OCI-LY7 (cell line): Measurements from ENCODE around the gene GRM4. TPM values are rescaled to one million over a fixed set of nuclear protein-coding genes. Genes with fewer than 3 reads are reported as not detected.

ENCODE experiments used
- BruUV-seq: library from RNA; stranded (reverse); fragments of 400-500 nt; replicated peaks from 2 replicates; lab custom pipeline; 2021; lab: Mats Ljungman, UMichigan
- CTCF ChIA-PET: fragments of 300-600 bp; sonication (Branson Sonifier 250); formaldehyde crosslinking; loops from one replicate; lab custom pipeline; 2022; ENCODE audit warnings: antibody characterized with exemption; ENCODE audit not compliant: unreplicated experiment; lab: Charles Lee
- POLR2A ChIA-PET: fragments of 300-600 bp; sonication (Branson Sonifier 250); formaldehyde crosslinking; loops from one replicate; lab custom pipeline; 2022; ENCODE audit warnings: antibody characterized with exemption; lab: Charles Lee
- DNase-seq: peaks from one replicate; pipeline ENCODE4 v3.0.0-alpha.2; 2015; ENCODE audit warnings: low spot score
- H2AFZ ChIP-seq: fragments of 200-600 bp; sonication (generic), shearing (Covaris generic); 2 replicates; pipeline ENCODE4 v1.6.1; 2014; ENCODE audit warnings: mild to moderate bottlenecking, antibody characterized with exemption, low read length, moderate library complexity
- H3K27ac ChIP-seq: fragments of 200-600 bp; sonication (generic); 2 replicates; pipeline ENCODE4 v1.5.1; 2014; ENCODE audit warnings: mixed run types, low read depth, mild to moderate bottlenecking, moderate library complexity, low read length, inconsistent platforms; ENCODE audit not compliant: poor library complexity, severe bottlenecking
- H3K36me3 ChIP-seq: fragments of 200-600 bp; sonication (generic); 2 replicates; pipeline ENCODE4 v1.6.1; 2014; ENCODE audit warnings: mild to moderate bottlenecking, antibody characterized with exemption, low read length, moderate library complexity, mixed read lengths; ENCODE audit not compliant: insufficient read depth
- H3K4me1 ChIP-seq: fragments of 200-600 bp; sonication (generic); 2 replicates; pipeline ENCODE4 v1.5.1; 2014; ENCODE audit warnings: mild to moderate bottlenecking, low read length; ENCODE audit not compliant: insufficient read depth, poor library complexity, severe bottlenecking
- H3K4me2 ChIP-seq: fragments of 200-600 bp; sonication (generic); 2 replicates; pipeline ENCODE4 v1.6.1; 2014; ENCODE audit warnings: mild to moderate bottlenecking, low read length
- H3K4me3 ChIP-seq: fragments of 200-600 bp; sonication (generic); 2 replicates; pipeline ENCODE4 v1.5.1; 2014; ENCODE audit warnings: mild to moderate bottlenecking, low read depth, low read length; ENCODE audit not compliant: poor library complexity, severe bottlenecking
- H3K79me2 ChIP-seq: fragments of 200-600 bp; sonication (generic); 2 replicates; pipeline ENCODE4 v1.6.1; 2016; ENCODE audit warnings: low read depth, mild to moderate bottlenecking, low read length, moderate library complexity, mixed read lengths; ENCODE audit not compliant: insufficient read depth
- H3K9me2 ChIP-seq: fragments of 200-600 bp; sonication (generic); 2 replicates; pipeline ENCODE4 v1.6.1; 2016; ENCODE audit warnings: mild to moderate bottlenecking, low read length, mixed read lengths; ENCODE audit not compliant: insufficient read depth
- H3K9me3 ChIP-seq: fragments of 200-600 bp; sonication (generic); 2 replicates; pipeline ENCODE4 v1.6.1; 2014; ENCODE audit warnings: mild to moderate bottlenecking, mixed run types, low read length, mixed read lengths
- H4K20me1 ChIP-seq: fragments of 200-600 bp; sonication (generic); 2 replicates; pipeline ENCODE4 v1.6.1; 2014; ENCODE audit warnings: mild to moderate bottlenecking, antibody characterized with exemption, low read length, moderate library complexity, mixed read lengths; ENCODE audit not compliant: insufficient read depth
- EZH2phosphoT487 ChIP-seq: fragments of 200-600 bp; sonication (generic); IDR thresholded peaks from 2 replicates; pipeline ENCODE4 v1.6.1; 2018; ENCODE audit warnings: low read depth, borderline replicate concordance, mild to moderate bottlenecking, mixed run types, antibody characterized with exemption, low read length, moderate library complexity, mixed read lengths
- intact Hi-C: fragments of 100-400 bp; cut with micrococcal nuclease; formaldehyde crosslinking; loops from one replicate; pipeline ENCODE4 v1.10.0; 2022; ENCODE audit not compliant: unreplicated experiment
- total RNA-seq, 2 experiments: library from RNA; depleted of rRNA in 1 of 2; stranded (reverse); fragments of >200 nt in 1 of 2; shearing (Covaris generic) in 1 of 2; gene quantifications; 2 replicates each; pipeline ENCODE4 v1.2.3, GENCODE V29; 2014 to 2022
- TF ChIP-seq, protein P1 (sequence below): fragments of 200-600 bp; sonication (generic); conservative IDR thresholded peaks from 2 replicates; pipeline ENCODE4 v1.5.1; 2014; ENCODE audit warnings: mild to moderate bottlenecking, antibody characterized with exemption, low read length, moderate library complexity, mixed read lengths

Gene GRM4
- total RNA-seq, 2 experiments from 2014 or later = 0.73 to 1.3 TPM

DNA sequence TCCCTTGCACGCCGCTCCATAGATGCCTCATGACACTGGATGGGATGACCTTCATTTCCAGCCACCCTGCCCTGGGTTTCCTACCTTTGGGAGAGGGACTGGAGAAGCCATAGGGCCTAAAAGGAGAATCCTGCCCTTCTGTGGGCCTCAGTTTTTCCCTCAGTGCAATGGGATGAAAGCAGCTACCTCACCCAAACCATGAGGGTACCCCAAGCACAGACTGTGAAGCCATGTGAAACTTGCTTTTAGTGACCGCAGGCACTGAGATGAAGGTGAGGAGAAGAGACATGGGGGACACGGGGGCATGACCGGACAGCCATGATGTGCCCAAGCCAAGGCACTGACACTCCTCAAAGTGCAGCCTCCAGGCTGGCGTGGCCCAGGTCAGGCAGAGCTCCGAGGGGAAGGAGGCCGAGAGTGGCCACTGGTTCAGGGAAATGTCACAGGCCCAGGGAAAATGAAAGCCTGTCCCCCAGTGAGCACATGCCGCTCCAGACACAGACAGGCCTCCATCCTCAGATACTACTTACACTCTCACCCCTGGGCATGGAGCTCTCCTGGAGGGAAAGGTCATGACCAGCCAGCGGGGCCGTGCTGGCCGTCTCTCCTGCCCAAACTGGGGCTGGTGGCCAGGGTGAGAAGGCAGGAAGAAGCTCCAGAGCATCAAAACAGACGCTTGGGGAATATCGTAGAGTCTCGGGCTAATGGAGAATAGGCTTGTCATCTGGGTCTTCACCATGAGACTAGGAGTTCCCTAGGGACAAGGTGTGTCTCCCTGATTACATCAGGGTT is 116.2 kb downstream of the GRM4 start:
- intact Hi-C loops = loop anchor here (5.0 kb wide), 1 partner anchor 317 kb away; the partner anchor contains the start of gene UQCC2
- TF ChIP-seq, protein P1, sequence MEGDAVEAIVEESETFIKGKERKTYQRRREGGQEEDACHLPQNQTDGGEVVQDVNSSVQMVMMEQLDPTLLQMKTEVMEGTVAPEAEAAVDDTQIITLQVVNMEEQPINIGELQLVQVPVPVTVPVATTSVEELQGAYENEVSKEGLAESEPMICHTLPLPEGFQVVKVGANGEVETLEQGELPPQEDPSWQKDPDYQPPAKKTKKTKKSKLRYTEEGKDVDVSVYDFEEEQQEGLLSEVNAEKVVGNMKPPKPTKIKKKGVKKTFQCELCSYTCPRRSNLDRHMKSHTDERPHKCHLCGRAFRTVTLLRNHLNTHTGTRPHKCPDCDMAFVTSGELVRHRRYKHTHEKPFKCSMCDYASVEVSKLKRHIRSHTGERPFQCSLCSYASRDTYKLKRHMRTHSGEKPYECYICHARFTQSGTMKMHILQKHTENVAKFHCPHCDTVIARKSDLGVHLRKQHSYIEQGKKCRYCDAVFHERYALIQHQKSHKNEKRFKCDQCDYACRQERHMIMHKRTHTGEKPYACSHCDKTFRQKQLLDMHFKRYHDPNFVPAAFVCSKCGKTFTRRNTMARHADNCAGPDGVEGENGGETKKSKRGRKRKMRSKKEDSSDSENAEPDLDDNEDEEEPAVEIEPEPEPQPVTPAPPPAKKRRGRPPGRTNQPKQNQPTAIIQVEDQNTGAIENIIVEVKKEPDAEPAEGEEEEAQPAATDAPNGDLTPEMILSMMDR = no peak
- TF ChIP-seq EZH2phosphoT487 = no peak
- ChIA-PET CTCF (no interaction called here), POLR2A (no interaction called here)
- Histone ChIP-seq H3K9me3 (no peaks in the 10 kb centered on the region), H3K4me1 (peaks cover 34% of the 10 kb centered on the region), H3K36me3 (no peaks in the 10 kb centered on the region), H3K4me3 (no peak overlapping the region), H3K4me2 (no peak overlapping the region), H3K27ac (no peak overlapping the region), H3K79me2 (no peaks in the 10 kb centered on the region), H3K9me2 (no peaks in the 10 kb centered on the region), H4K20me1 (no peaks in the 10 kb centered on the region), H2AFZ (no peak overlapping the region)
- DNase-seq = no peak
- BruUV-seq = no TSS peak

DNA sequence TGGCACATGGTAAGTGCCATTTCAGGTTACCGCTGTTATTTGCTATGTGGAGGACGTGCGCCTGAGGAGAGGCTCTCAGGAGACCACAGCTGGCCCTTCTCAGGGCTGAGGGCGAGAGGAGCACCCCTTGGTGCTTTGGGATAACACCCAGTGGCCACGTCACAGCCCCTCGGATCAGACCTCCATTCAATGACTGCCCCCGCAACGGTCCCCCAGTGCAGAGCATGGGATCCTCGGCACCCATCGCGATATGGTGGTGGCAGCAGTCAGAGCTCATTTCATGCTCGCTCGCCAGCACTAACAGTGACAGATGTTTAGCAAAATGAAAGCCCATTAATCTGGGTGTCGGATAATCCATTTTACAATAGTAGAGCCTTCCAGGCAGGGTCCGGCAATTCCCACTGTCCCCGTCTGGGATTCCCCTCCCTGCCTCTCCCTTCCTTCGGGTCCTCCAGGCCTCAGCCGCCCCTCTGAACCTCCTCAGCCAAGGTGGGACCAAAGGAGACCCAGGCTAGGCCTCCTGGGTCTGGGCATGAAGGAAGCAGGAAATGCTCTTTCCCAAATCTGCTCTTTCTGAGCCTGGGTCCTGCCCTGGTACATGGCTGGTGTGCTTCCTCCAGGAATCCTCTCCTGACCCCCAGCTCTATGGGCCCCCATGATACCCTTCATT is 117.1 kb downstream of the GRM4 start:
- H3K9me2 ChIP-seq = no peaks in the 10 kb centered on the region
- no peak overlapping the region for H3K4me3 ChIP-seq
- H3K36me3 ChIP-seq = no peaks in the 10 kb centered on the region
- no peaks in the 10 kb centered on the region for H4K20me1 ChIP-seq
- H3K9me3 ChIP-seq = no peaks in the 10 kb centered on the region
- no peaks in the 10 kb centered on the region for H3K79me2 ChIP-seq
- no TSS peak for BruUV-seq
- intact Hi-C loops = no loop called here
- ChIA-PET CTCF (no interaction called here), POLR2A (no interaction called here)
- H3K27ac ChIP-seq = no peak overlapping the region
- no peak for DNase-seq
- peaks cover 34% of the 10 kb centered on the region for H3K4me1 ChIP-seq
- H3K4me2 ChIP-seq = no peak overlapping the region
- TF ChIP-seq, protein P1 = no peak
- no peak for TF ChIP-seq EZH2phosphoT487
- H2AFZ ChIP-seq = no peak overlapping the region
